Measurements from ENCODE around the gene HDAC4.
A peak's percentile ranks its signal among the peaks of the same experiment; 100 is the strongest.

Gene HDAC4

DNA sequence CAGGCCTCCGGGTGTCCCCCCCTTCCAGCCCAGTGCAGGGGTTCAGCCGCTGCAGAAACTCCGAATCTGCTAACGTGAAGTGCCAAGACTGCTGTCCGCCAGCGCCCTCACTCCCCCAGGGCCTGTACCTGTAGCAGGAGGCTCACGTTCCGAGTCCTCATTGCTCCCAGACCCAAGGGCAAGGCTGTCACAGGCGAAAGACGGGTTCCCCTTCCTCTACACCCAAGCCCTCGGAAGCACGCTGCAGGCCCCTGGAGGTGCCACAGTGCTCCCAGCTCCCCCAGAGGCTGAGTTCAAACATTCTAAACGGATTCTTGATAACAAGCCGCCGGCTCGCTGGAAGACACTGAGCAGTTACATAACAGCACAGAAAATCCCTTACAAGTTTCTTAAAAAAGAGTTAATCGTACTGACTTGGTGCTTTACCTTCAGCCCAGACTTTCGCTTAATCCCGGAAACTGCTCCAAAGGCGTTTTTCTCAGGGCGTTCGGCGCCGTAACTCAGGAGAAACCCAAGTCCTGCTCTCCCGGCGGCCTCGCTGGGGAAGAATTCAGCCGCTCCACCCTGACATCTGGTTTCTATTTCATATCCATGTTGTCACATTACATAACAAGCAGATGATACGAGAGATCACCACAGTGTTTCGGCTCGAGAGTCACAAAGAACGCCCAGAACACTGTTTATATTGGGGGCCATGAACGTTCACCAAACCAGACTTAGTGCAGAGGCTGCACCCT is 92.0 kb downstream of the HDAC4 start:
- no peak for DNase-seq
- in situ Hi-C loops (cut with HindIII; ENCODE audit: low pct_ligation_motif_present, low pct_unique_long_range_greater_than_20kb, low sequenced_read_pairs): no loop called here

DNA sequence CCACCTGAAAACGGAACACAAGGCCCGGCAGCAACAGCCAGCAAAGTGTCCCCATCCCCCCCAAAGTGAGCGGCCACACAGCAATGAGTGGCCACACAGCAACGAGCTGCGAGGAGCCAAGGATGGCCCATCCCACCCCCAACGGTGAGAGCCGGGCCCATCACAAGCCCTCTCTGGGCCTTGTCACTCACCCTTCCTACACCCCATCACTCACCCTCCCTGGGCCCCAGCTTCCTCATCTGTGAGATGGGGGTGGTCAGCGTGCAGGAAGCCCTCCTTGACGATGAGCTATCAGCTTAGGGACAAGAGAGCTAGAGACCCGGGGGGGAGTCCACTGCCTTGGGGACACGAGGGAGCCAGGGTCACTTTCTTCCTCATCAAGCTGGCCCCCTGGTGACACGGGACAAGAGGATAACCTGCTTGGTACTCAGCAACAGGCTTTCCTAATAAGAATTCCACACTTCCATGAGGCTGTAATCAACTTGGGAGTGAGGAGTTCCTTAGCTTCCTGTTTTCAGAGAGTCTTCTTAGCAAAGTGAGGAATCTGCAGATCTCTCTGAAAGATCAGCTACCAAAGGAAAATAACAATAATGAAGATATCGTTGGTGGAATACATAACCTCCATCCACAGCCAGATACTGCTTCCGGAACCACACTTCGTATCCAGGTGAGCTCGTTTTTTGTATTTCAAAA is 92.8 kb downstream of the HDAC4 start:
- DNase-seq: no peak
- in situ Hi-C loops (cut with HindIII; ENCODE audit: low pct_ligation_motif_present, low pct_unique_long_range_greater_than_20kb, low sequenced_read_pairs): no loop called here

DNA sequence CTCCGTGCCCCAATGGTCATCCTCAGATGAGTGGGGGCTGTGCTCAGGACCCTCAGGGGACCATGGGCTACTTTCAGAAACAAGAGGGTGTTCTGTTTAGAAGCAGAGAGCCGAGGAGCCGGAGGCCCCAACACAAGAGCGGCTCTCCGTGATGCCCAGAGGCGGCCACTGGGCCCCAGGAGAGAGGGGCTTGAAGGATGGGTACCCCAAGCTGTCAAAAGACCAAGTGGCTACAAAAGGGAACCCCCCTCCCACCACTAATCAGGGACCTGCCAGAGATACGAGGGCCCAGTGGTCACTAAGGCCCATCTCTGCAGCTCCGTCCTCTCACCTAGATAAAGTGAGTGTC is 93.6 kb downstream of the HDAC4 start:
- in situ Hi-C loops (cut with HindIII; ENCODE audit: low pct_ligation_motif_present, low pct_unique_long_range_greater_than_20kb, low sequenced_read_pairs): no loop called here
- DNase-seq: no peak

DNA sequence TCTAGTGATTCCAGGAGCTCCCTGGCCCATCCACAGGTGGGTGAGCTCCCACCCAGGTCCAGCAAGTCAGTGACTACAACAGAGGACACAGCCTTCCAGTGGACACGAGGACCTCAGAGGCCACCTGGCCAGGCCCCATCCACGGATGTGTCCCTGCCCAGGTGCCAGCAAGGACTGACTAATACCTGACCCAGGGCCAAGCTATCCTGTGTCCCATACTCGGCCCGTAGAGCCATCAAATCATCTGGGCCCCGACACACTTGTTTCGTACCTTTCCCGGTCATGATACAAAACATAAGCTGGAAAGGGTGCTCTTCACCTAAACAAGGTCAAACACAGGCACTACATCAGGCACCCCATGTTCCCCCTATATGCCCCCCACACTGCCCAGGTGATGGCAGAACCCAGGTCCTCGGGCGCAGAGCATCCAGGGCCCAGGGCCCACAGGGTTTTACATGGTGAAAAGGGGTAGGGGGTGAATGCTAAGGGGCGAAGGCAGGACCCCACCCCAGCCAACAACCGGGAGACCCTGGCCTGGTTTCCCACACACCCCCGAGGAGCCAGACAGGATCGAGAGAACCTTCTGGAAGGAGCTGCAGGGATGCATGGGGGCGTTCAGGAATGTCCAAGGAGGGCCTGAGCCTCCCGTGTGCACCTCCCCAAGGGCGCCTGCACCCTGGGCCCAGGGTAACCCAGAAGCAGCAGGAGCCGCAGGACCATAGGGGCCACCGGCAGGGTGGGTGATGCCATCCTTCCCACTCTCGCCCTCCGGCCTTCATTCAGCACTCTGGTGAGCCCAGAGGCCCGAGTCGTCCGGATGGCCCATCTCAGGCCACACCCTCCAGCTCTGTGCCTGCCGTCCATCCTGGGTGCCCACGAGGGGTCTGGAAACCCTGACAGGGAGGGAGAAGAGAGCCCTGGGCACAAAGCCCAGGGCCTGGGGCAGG is 94.3 kb downstream of the HDAC4 start:
- in situ Hi-C loops (cut with HindIII; ENCODE audit: low pct_ligation_motif_present, low pct_unique_long_range_greater_than_20kb, low sequenced_read_pairs): no loop called here
- DNase-seq: no peak

DNA sequence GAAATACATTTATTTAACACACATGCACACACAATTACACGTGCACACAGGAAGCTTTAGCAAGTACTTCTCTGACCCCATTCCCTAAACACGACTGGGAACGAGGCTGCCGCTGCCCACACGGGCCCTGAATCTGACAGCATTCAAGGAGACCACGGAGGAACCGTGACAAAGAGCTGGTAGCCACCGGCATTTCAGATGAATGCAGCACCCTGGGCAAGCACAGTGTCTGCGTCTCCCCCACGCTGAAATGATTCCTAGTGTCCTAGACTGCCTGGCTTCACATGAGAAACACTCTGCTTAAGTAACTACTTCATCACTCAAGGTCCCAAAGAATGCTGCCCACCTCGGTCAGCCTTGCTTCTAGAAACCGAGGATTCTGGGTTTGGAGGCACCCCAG is 95.0 kb downstream of the HDAC4 start:
- no peak for DNase-seq
- in situ Hi-C loops (cut with HindIII; ENCODE audit: low pct_ligation_motif_present, low pct_unique_long_range_greater_than_20kb, low sequenced_read_pairs): no loop called here

DNA sequence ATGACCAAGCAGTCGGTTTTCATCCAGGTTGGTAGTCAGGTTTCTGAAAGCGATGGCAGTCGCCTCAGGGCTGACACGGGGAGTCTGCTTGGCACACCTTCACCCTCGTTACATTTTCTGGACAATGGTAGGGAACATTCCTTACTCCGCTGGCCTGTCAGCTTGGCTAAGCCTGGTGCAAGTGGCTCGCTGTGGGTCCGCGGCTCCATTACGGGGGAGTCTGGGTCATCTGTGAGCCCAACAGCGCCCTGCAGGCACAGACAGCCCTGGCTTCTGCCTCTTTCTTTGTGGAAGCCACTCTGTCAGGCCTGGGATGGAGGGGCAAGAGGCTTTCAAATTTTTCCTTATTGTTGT is 95.6 kb downstream of the HDAC4 start:
- in situ Hi-C loops (cut with HindIII; ENCODE audit: low pct_ligation_motif_present, low pct_unique_long_range_greater_than_20kb, low sequenced_read_pairs): no loop called here
- no peak for DNase-seq

DNA sequence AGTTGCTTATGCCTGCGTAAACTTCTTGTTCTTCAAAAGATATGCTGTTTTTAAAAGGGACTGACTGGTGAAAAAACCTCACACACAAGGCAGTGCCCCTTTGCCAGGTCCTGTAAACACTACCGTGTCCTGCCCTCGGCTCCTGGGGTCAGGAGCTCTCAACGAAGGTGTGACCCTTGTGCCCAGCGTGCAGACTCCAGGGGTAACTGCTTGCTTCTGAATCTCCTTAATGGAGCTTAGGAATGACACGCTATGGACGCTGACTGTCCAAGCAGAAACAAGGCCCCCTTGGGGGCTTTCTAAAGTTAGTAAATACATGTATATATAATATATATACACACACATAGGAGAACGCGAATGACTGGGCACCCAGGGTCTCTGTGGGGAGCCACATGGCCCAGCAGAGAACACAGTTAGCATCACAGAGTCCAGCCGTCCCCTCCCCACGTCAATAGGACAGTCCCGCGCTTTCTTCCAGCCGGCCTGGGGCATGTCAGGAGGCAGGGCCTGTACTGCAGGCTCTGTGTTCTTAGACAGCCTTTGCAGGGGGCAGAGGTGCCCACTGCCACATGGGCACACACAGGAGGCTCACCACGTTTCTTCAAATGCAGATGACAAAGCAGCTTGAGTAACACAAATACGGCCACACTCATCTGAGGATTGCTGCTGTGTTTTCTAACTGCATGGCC is 96.1 kb downstream of the HDAC4 start:
- DNase-seq: no peak
- in situ Hi-C loops (cut with HindIII; ENCODE audit: low pct_ligation_motif_present, low pct_unique_long_range_greater_than_20kb, low sequenced_read_pairs): no loop called here

DNA sequence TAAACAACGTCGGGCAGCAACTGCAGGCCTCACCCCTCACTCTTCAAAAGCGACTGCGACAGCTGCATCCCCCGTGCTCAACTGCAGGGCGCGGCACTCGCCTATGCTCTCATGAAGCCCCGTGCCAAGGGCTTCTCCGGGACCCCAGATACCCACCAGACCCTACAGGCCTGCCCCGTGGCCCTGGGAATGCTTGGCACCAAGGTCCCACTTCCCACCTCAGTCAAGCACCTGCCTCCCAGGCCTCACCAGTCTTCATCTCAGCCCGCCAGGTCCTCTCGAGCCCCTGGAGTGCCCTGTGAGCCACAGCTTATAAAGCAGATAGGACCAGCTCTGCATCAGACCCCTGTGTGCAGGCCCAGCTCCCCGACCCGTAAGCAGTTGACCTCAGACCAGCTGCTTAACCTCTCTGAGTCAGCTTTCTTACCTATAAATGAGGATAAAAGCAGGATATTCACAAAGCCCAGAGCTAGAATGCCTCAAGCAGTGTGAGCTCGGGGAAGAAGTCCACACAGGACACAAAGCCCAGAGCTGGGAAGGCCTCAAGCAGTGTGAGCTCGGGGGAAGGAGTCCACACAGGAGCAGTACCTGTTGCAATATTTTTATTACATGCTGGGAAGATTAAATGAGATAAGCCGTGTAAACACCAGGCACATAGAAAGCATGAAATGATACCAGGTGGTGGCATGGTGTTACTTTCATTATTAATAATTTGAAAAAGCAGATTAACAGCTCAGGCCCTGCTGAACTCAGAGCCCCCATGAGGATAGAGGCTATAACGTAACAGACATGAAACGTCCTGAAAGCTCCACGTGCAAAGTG is 96.9 kb downstream of the HDAC4 start:
- in situ Hi-C loops (cut with HindIII; ENCODE audit: low pct_ligation_motif_present, low pct_unique_long_range_greater_than_20kb, low sequenced_read_pairs): no loop called here
- DNase-seq: no peak

DNA sequence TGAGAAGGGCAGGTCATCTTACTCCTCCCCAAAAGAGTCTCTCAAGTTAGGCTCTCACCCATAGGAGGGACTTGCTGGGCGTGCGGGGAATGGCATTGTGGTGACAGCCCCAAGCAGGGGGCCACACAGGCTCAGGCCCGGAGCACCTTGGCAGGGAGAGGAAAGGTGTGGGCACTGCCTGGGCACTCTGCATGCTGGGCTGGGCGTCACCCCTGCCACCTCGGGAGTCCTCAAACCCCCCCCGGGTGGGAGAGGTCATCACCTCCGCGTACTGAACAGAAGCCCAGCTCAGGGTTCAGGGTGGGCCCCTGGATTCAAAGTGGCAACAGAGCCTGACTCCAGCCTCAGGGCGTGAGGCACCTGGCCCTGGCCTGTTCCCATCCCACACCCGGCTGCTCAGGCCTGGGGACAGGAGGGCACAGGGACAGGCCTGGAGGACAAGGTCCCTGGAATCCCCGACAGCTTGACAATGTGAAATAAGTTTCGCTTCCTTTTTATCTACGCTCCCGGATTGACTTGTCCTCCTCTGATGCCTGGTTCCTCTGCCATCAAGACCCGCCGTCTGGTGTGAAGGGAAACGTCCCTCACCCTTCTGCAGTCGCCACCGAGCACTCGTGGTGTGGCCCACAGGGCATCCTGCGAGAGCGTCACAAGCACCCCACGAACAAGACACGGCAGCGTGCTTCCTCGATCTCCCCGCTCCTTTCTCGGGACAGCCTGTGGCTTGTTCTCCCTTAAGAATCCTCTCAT is 97.8 kb downstream of the HDAC4 start:
- in situ Hi-C loops (cut with HindIII; ENCODE audit: low pct_ligation_motif_present, low pct_unique_long_range_greater_than_20kb, low sequenced_read_pairs): no loop called here

DNA sequence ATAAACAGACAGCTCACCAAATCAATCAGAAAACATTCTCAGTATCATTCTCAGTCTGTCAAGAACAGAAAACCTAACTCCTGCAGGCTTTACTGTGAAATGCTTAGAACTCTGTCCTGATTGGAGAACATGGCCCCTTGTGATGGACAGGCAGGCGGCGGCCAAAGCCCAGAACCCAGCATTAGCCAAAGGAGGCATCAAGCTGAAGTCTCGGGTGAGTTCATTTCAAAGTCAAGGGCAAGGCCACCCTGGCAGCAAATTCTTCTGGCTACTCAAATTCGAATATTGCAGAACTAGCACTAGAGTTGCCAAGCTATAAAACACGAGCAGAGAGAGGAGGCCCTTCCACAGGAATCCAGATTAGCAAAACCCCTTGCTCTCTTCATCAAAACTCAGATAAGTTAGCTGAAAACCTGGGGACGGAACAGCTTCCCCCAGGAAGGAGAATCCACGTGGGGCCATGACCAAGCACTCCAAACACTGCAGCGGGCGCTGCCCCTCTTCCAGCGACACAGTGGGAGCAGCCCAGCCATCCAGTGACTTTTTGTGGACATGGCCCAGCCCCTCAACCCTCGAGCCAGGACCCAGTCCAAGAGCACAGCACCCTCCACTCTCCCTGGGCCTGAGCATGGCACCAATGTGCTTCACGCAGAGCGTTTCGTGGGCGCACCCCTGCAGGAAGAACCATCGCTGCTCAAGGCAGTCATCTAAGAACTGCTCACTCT is 98.6 kb downstream of the HDAC4 start:
- in situ Hi-C loops (cut with HindIII; ENCODE audit: low pct_ligation_motif_present, low pct_unique_long_range_greater_than_20kb, low sequenced_read_pairs): no loop called here

More for the DNA sequence above, 97.8 kb downstream of the HDAC4 start:
- DNase-seq: no peak

DNA sequence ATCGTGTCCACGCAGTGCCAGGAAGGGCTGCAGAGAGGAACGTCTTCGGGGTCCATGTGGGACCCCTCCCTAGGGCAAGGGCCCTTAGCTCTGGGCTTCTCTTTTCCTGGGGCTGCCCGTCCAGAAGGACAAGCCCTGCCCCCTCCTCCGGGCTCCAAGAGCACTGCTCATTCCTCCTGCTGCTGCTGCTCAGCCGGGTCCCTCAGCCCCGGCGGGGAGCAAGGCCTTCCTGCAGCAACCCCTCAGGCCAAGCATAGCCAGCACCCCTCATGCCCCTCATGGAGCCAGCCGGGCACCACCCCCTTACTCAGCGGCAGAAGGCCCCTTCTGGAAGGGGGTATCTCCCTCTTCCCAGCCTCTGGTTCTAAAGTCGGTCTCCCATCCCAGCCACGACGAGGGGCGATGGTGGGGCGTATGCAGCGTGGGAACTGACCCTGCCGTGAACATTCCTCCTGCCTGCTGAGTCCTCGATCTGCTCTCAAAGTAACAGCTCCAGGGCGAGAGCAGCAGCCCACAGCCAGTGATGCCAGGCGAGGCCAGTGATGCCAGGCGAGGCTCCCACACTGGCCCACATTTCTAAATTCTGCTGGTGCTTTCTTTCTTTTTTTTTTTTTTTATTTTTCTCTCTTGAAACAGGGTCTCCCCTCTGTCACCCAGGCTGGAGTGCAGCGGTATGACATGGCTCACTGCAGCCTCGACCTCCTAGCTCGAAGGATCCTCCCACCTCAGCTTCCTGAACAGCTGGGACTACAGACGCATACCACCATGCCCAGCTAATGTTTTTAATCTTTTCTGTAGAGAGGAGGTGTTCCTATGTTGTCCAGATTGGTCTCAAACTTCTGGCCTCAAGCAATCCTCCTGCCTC is 99.7 kb downstream of the HDAC4 start:
- no peak for DNase-seq
- in situ Hi-C loops (cut with HindIII; ENCODE audit: low pct_ligation_motif_present, low pct_unique_long_range_greater_than_20kb, low sequenced_read_pairs): no loop called here

More for the DNA sequence above, 98.6 kb downstream of the HDAC4 start:
- DNase-seq: no peak

DNA sequence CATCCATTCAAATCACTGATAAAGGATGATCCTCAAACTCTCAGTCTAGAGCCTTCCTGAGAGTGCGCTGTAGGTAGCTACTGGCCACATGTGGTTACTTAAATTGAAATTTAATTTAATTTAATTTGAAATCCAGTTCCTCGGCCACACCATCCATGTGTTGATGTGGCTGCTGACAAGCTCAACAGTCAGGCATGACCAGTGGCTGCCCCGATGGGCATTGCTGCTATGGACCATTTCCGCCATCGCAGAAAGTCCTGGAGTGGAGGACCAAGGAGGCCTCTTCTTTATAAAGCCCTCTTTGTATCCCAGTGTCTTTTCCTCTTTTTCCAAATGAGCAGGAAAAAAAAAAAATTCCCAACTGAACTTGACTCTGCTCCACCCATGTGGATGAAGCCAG is 100.6 kb downstream of the HDAC4 start:
- in situ Hi-C loops (cut with HindIII; ENCODE audit: low pct_ligation_motif_present, low pct_unique_long_range_greater_than_20kb, low sequenced_read_pairs): no loop called here
- no peak for DNase-seq

DNA sequence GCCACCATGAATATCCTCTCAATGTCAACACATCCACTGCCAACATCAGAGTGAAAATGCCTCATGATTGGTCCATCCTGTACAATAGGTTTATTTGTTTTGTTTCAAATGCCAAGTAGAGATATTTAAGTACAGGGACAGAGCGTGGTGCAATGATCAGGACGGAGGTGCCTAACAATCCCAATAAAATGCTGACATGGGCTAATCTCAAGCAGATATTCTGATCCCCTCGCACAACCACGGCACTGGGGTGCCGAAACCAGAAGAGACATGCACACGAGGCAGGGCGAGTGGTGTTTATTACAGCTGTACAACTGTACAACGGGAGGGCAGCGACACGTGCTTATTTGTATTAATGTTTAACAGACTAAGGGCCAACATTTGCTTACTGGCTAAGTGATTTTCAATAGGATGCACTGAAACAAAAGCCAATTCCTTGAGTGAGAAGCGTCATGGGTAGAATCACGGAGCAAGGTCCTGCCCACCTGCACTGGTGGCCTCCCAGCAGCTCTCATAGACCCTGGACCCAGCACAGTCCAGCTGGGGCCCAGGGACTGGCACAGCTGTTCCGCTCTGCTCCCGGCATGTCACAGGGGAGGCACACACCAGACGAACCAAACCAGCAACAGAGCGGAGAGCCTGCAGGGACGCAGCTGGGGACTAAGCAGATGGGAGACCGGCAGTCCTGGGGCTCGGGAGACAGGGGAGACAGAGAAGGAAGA is 101.4 kb downstream of the HDAC4 start:
- in situ Hi-C loops (cut with HindIII; ENCODE audit: low pct_ligation_motif_present, low pct_unique_long_range_greater_than_20kb, low sequenced_read_pairs): no loop called here

DNA sequence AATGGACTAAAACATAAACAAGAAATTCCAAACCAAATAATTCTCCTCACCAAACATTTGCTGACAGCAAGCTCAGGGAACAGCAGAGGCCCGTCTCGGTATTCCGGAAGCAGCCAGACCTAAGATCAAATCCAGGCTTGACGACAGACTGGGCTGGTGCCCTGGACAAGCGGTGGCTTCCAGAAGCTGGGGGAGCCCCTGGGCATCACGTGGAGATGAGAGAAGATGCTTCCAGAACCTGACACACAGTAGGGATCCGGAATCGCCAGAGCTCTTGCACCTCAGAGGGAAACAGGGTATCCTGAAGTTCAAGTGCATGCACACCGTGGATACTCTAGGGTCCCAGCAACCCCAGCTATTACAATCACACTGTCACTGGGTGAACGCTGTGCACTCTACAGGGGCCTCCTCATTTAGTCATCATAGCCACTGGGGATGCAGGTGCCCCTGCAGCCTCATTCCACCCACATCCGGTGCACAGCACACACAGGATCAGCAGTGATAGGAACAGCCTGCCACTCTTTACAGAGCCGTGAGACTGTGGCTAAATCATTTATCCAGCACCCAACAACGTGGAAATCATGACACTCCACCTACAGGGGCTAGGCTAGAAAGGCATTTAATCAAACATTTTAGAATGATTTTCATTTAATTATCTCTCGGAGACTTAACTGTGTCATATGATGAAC is 102.6 kb downstream of the HDAC4 start:
- in situ Hi-C loops (cut with HindIII; ENCODE audit: low pct_ligation_motif_present, low pct_unique_long_range_greater_than_20kb, low sequenced_read_pairs): no loop called here
- DNase-seq: peak; percentile 35

More for the DNA sequence above, 101.4 kb downstream of the HDAC4 start:
- no peak for DNase-seq
